Effector memory CD4-positive, alpha-beta T cell (primary cell): ENCODE data around the gene PIN1.
A peak's percentile ranks its signal among the peaks of the same experiment; 100 is the strongest.
"Not testable (repeated sequence)": the region's sequence is repeated elsewhere in the genome, so short reads cannot be mapped to it uniquely, and the experiment has no call there.

Source experiments
- DNase-seq, 3 donors: peaks; one replicate each; pipeline ENCODE4 v3.0.0-alpha.2; 2020
- H3K27ac ChIP-seq: 2 replicates; pipeline ENCODE4 v1.7.0; 2013; ENCODE audit warnings: mild to moderate bottlenecking, low read length, moderate library complexity; ENCODE audit not compliant: insufficient read depth, poor library complexity, severe bottlenecking
- H3K27me3 ChIP-seq: replicated peaks from 2 replicates; pipeline ENCODE4 v1.7.0; 2013; ENCODE audit warnings: mild to moderate bottlenecking, low read length; ENCODE audit not compliant: insufficient read depth, control insufficient read depth, poor library complexity, severe bottlenecking
- H3K36me3 ChIP-seq: 2 replicates; pipeline ENCODE4 v1.7.0; 2013; ENCODE audit warnings: mild to moderate bottlenecking, low read length, moderate library complexity; ENCODE audit not compliant: control insufficient read depth, insufficient read depth
- H3K4me1 ChIP-seq: 2 replicates; pipeline ENCODE4 v1.7.0; 2013; ENCODE audit warnings: low read length, mild to moderate bottlenecking; ENCODE audit not compliant: control insufficient read depth, insufficient read depth, poor library complexity, severe bottlenecking
- H3K4me3 ChIP-seq: 2 replicates; pipeline ENCODE4 v1.7.0; 2013; ENCODE audit warnings: low read length, low read depth, mild to moderate bottlenecking; ENCODE audit not compliant: insufficient read depth, poor library complexity, severe bottlenecking
- H3K9me3 ChIP-seq: 2 replicates; pipeline ENCODE4 v1.7.0; 2013; ENCODE audit warnings: mild to moderate bottlenecking, low read length, moderate library complexity; ENCODE audit not compliant: control insufficient read depth
- total RNA-seq, 3 donors: gene quantifications; one replicate each; lab custom pipeline; 2026; lab: John Stamatoyannopoulos, UW

PIN1 gene
- 36.1 to 52.4 (median 46.5) reads per million in 3 donors for total RNA-seq

DNA sequence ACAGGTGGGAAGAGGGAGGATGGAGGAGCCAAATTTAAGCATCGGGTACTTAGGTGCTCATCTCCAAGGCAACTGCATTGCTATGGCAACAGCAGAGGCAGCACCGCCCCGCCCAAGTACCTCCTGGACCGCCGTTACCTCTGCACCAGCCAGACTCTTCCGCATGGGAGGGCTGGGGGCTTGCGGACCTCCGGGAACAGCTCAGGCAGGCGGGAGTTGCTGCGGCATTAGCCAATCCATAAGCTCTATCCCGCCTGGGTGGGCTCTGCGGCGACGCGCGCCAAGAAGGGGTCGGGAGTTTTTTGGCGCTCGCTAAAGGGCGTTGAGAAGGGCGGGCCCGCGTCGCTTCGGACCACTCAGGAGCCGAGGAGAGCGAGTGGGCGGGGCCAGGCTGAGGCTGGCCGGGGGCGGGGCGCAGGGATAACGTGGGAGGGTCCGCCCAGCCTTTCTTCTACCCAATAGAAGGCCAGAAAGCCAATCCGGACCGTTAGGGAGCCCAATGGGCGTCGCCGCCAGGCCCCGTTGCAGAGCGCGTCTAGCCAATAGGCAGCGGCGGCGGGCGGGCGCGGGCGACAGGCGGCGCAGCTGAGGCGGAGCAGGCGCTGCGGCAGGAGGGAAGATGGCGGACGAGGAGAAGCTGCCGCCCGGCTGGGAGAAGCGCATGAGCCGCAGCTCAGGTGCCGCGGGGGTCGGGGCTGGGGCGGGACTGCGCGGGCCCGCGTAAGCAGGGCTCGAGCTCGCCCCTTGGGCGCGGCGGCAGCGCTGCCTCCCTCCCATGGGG lies at the start of gene PIN1:
Gene PIN1 (plus strand): TSS at position 593 of the 781 bp plus-strand sequence. CDS start 27 bp downstream, at position 620.
- Histone ChIP-seq H3K4me3 (peak within 1 kb of the TSS; percentile 69), H3K27ac (peak within 1 kb of the TSS; percentile 74), H3K27me3 (no peaks in the 10 kb centered on the region), H3K36me3 (peaks cover 29% of the 10 kb centered on the region), H3K9me3 (no peaks in the 10 kb centered on the region), H3K4me1 (peaks cover 10% of the 10 kb centered on the region)
- DNase-seq, result peak; percentile 98 to 99 (median 99)

DNA sequence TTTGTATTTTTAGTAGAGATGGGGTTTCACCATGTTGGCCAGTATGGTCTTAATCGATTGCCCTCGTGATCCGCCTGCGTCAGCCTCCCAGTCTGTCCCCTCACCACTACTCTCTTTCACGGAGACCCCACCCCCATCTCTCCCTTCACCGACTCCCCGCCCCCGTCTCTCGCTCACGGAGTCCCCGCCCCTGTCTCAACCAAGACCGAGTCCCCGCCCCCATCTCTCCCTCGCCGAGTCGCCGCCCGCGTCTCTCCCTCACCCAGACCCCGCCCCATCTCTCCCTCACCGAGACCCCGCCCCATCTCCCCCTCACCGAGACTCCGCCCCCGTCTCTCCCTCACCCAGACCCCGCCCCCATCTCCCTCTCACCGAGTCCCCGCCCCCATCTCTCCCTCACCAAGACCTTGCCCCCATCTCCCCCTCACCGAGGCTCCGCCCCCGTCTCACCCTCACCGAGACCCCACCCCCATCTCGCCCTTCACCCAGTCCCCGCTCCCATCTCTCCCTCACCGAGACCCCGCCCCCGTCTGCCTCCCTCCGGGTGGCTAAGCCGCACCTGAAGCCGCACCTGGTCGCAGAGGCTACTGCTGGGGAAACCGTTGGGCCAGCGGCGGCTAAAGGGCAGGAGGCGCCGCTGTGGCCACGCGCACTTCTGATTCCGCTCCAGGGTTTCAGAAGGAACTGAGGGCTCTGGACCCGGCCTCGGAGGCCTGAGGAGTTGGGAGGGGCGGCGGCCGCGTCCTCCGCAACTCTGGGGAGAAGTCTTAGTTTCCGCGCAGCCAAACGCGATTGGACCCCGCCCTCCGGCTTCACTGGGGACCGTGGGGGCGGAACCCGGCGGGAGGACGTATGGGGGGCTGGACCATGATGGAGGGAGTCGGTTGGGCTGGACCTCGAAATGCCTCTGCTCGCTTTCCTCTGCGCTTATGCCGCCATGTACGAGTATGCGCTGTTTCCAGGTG lies 49.5 kb upstream of the PIN1 start:
- H3K9me3 ChIP-seq, result no peaks in the 10 kb centered on the region
- DNase-seq, result peak; percentile 89 to 96 (median 93)
- peak overlapping the region; percentile 70 for H3K4me3 ChIP-seq
- peak overlapping the region; percentile 85 for H3K27ac ChIP-seq
- H3K36me3 ChIP-seq, result no peaks in the 10 kb centered on the region
- peaks cover 11% of the 10 kb centered on the region for H3K4me1 ChIP-seq
- H3K27me3 ChIP-seq, result no peaks in the 10 kb centered on the region

GRCh38 chr19:9786342-9786741 lies 48.8 kb upstream of the PIN1 start:
- DNase-seq, result no peak
- H3K27me3 ChIP-seq, result no peaks in the 10 kb centered on the region

GRCh38 chr19:9786819-9787218 lies 48.3 kb upstream of the PIN1 start:
- Histone ChIP-seq H3K27me3 (no peaks in the 10 kb centered on the region), H3K27ac (no peak overlapping the region), H3K4me3 (no peak overlapping the region), H3K9me3 (no peaks in the 10 kb centered on the region), H3K4me1 (peaks cover 14% of the 10 kb centered on the region), H3K36me3 (no peaks in the 10 kb centered on the region)
- DNase-seq, result no peak

More at GRCh38 chr19:9786342-9786741, 48.8 kb upstream of the PIN1 start:
- Histone ChIP-seq H3K27ac (peak overlapping the region; percentile 85), H3K4me1 (peaks cover 11% of the 10 kb centered on the region), H3K36me3 (no peaks in the 10 kb centered on the region), H3K9me3 (no peaks in the 10 kb centered on the region), H3K4me3 (peak overlapping the region; percentile 70)

- H3K36me3 ChIP-seq, DNase-seq, H3K9me3 ChIP-seq, H3K27ac ChIP-seq, H3K27me3 ChIP-seq, H3K4me3 ChIP-seq: not testable (repeated sequence)
- peaks cover 14% of the 10 kb centered on the region for H3K4me1 ChIP-seq
These were observed 46.5 kb upstream of the PIN1 start for GRCh38 chr19:9788604-9789003.

DNA sequence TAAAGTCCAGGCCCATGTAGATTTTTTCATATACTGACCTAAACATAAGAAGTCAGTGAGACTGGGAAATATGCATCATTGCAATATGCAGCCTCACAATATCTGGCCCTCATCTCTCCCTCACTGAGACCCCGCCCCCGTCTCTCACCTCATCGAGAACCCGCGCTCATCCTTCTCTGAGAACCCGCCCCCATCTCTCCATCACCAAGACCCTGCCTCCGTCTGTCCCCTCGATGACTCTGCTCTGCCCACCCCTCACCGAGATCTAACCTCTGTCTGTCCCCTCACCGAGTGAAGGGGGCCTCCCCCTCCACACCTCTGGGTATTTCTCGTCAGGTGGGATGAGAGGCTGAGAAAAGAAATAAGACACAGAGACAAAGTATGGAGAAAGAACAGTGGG lies 46.1 kb upstream of the PIN1 start:
- no peak overlapping the region for H3K27ac ChIP-seq
- no peaks in the 10 kb centered on the region for H3K9me3 ChIP-seq
- H3K4me1 ChIP-seq, result peaks cover 14% of the 10 kb centered on the region
- no peak for DNase-seq
- H3K4me3 ChIP-seq, result no peak overlapping the region
- H3K27me3 ChIP-seq, result no peaks in the 10 kb centered on the region
- H3K36me3 ChIP-seq, result no peaks in the 10 kb centered on the region

GRCh38 chr19:9789579-9789978 lies 45.5 kb upstream of the PIN1 start:
- peaks cover 14% of the 10 kb centered on the region for H3K4me1 ChIP-seq
- DNase-seq, H3K36me3 ChIP-seq, H3K27me3 ChIP-seq, H3K27ac ChIP-seq, H3K4me3 ChIP-seq, H3K9me3 ChIP-seq: not testable (repeated sequence)

GRCh38 chr19:9791073-9791367 lies 44.1 kb upstream of the PIN1 start:
- not testable (repeated sequence) for DNase-seq, H3K9me3 ChIP-seq, H3K27me3 ChIP-seq, H3K4me3 ChIP-seq, H3K36me3 ChIP-seq, H3K4me1 ChIP-seq
- peak overlapping the region; percentile 91 for H3K27ac ChIP-seq

DNA sequence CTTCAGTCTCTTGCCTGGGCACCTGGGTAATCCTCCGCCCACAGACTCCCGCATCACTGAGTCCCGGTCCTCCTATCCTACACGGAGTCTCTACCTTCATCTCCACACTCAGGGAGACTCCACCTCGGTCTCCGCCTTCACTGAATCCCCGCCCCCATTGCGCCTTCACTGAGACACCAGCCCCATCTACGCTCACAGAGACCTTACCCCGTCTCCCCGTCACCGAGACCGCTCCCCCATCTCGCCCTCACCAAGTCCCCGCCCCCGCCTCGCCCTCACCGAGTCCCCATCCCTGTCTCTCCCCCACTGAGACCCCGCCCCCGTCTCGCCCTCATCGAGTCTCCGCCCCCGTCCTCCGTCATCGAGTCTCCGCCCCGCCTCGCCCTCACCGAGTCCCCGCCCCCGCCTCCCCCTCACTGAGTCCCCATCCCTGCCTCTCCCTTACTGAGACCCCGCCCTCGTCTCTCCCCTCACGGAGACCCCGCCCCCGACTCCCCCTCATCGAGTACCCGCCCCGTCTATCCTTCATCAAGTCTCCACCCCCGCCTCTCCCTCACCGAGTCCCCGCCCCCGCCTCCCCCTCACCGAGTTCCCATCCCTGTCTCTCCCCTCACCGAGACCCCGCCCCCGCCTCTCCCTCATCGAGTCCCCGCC lies 43.4 kb upstream of the PIN1 start:
- Histone ChIP-seq H3K4me1 (peaks cover 3% of the 10 kb centered on the region), H3K27ac (peak overlapping the region; percentile 91), H3K4me3 (peak overlapping the region; percentile 68), H3K9me3 (no peaks in the 10 kb centered on the region), H3K36me3 (no peaks in the 10 kb centered on the region), H3K27me3 (no peaks in the 10 kb centered on the region)
- DNase-seq, result peak; percentile 92 to 96 (median 92)
